CD4-positive, alpha-beta memory T cell (primary cell): Measurements from ENCODE around the gene TCF7L1. TPM values are rescaled to one million over a fixed set of nuclear protein-coding genes. Genes with fewer than 3 reads are reported as not detected.
"Not testable (repeated sequence)": the region's sequence is repeated elsewhere in the genome, so short reads cannot be mapped to it uniquely, and the experiment has no call there.

Source experiments
- CTCF ChIA-PET: fragments of 350-600 bp; sonication (Branson Sonifier 250); formaldehyde crosslinking; loops from one replicate; lab custom pipeline; 2021; ENCODE audit warnings: inconsistent platforms; ENCODE audit not compliant: partially characterized antibody; lab: Charles Lee
- POLR2A ChIA-PET: fragments of 350-600 bp; sonication (Branson Sonifier 250); formaldehyde crosslinking; loops from one replicate; lab custom pipeline; 2021; ENCODE audit not compliant: partially characterized antibody; lab: Charles Lee
- DNase-seq, 5 donors: peaks; one replicate each; pipeline versions ENCODE4 v3.0.0 to v3.0.0-alpha.2; 2020 to 2022; ENCODE audit warnings: mixed read lengths in 1 of 5
- H3K27ac ChIP-seq: one replicate; pipeline ENCODE4 v1.7.0; 2013; ENCODE audit warnings: low read depth, low read length
- H3K27me3 ChIP-seq: 2 replicates; pipeline ENCODE4 v1.7.0; 2013; ENCODE audit warnings: mild to moderate bottlenecking, low read length, moderate library complexity; ENCODE audit not compliant: insufficient read depth
- H3K36me3 ChIP-seq: 2 replicates; pipeline ENCODE4 v1.7.0; 2013; ENCODE audit warnings: mild to moderate bottlenecking, low read length, moderate library complexity; ENCODE audit not compliant: insufficient read depth
- H3K4me1 ChIP-seq: 2 replicates; pipeline ENCODE4 v1.7.0; 2013; ENCODE audit warnings: mild to moderate bottlenecking, low read length, moderate library complexity; ENCODE audit not compliant: insufficient read depth
- H3K4me3 ChIP-seq, 2 donors: one replicate each; pipeline ENCODE4 v1.7.0; 2013; ENCODE audit warnings: low read length in 2 of 2, mild to moderate bottlenecking in 1 of 2
- H3K9me3 ChIP-seq, 2 donors: one replicate each; pipeline ENCODE4 v1.7.0; 2013; ENCODE audit warnings: low read length in 2 of 2, control low read depth in 1 of 2; ENCODE audit not compliant: control insufficient read depth in 1 of 2
- H3K27ac Mint-ChIP-seq, 7 donors: one replicate each; pipeline ENCODE4 v1.8.0; 2020 to 2021; ENCODE audit warnings: mixed read lengths in 7 of 7, mild to moderate bottlenecking in 6 of 7, inconsistent platforms in 3 of 7, moderate library complexity in 3 of 7
- H3K27me3 Mint-ChIP-seq, 2 donors: one replicate each; pipeline ENCODE4 v1.8.0; 2020 to 2021; ENCODE audit warnings: mixed read lengths in 2 of 2
- H3K36me3 Mint-ChIP-seq, 2 donors: one replicate each; pipeline ENCODE4 v1.8.0; 2020 to 2021; ENCODE audit warnings: mixed read lengths in 2 of 2, inconsistent platforms in 1 of 2, mild to moderate bottlenecking in 1 of 2
- H3K4me1 Mint-ChIP-seq, 4 donors: one replicate each; pipeline ENCODE4 v1.8.0; 2020 to 2021; ENCODE audit warnings: mixed read lengths in 4 of 4, mild to moderate bottlenecking in 1 of 4
- H3K4me3 Mint-ChIP-seq, 8 donors: one replicate each; pipeline ENCODE4 v1.8.0; 2020 to 2021; ENCODE audit warnings: mixed read lengths in 8 of 8, mild to moderate bottlenecking in 7 of 8, moderate library complexity in 6 of 8, inconsistent platforms in 3 of 8
- H3K9me3 Mint-ChIP-seq, 8 donors: one replicate each; pipeline ENCODE4 v1.8.0; 2020 to 2021; ENCODE audit warnings: mixed read lengths in 8 of 8, mild to moderate bottlenecking in 5 of 8, inconsistent platforms in 3 of 8, moderate library complexity in 1 of 8
- intact Hi-C: fragments of 100-400 bp; cut with micrococcal nuclease; formaldehyde crosslinking; loops from one replicate; pipeline ENCODE4 v1.15.1; 2023
- polyA plus RNA-seq, 2 donors: library from polyadenylated mRNA; unstranded; fragments of 300-500 nt; fragmentation: Illumina TruSeq; gene quantifications; one replicate each; pipeline ENCODE4 v1.2.3, GENCODE V29; 2021
- total RNA-seq, 2 experiments: library from RNA; stranded (reverse); gene quantifications; one replicate each; pipeline ENCODE4 v1.2.3, GENCODE V29; 2021

TCF7L1 gene
- total and polyA plus RNA-seq, 4 experiments from 2014 or later, result 0.06 TPM; not detected in 3

GRCh38 chr2:85195956-85196355 is 62.8 kb downstream of the TCF7L1 start:
- Histone ChIP-seq H3K27ac (no peak overlapping the region), H3K27me3 (no peaks in the 10 kb centered on the region), H3K4me3 (no peak overlapping the region), H3K9me3 (no peaks in the 10 kb centered on the region), H3K4me1 (no peaks in the 10 kb centered on the region), H3K36me3 (no peaks in the 10 kb centered on the region)
- CTCF ChIA-PET, result no interaction called here
- intact Hi-C loops, result no loop called here
- POLR2A ChIA-PET, result no interaction called here
- H3K9me3 Mint-ChIP-seq, result peaks cover 0 to 4% (median 0%) of the 10 kb centered on the region in 8 donors
- no peaks in the 10 kb centered on the region for H3K36me3 Mint-ChIP-seq
- no peak overlapping the region for H3K4me3 Mint-ChIP-seq
- peaks cover 5 to 6% of the 10 kb centered on the region in 2 donors for H3K27me3 Mint-ChIP-seq
- no peak overlapping the region for H3K27ac Mint-ChIP-seq
- H3K4me1 Mint-ChIP-seq, result no peaks in the 10 kb centered on the region
- DNase-seq, result no peak

GRCh38 chr2:85199698-85200097 is 66.5 kb downstream of the TCF7L1 start:
- Mint-ChIP-seq H3K27ac (peak overlapping the region in 1 of 7 donors; percentile 16), H3K4me3 (no peak overlapping the region), H3K27me3 (peaks cover 6% of the 10 kb centered on the region in 2 donors), H3K36me3 (no peaks in the 10 kb centered on the region), H3K9me3 (no peaks in the 10 kb centered on the region), H3K4me1 (no peaks in the 10 kb centered on the region)
- DNase-seq, result no peak
- no peak overlapping the region for H3K27ac ChIP-seq
- H3K4me1 ChIP-seq, result no peaks in the 10 kb centered on the region
- H3K4me3 ChIP-seq, result no peak overlapping the region
- ChIA-PET CTCF (interaction anchor here (0.5 kb wide), 1 partner anchor 1185 kb away, joined by 3 read pairs; no protein-coding TSS in a partner anchor), POLR2A (no interaction called here)
- intact Hi-C loops, result no loop called here
- no peaks in the 10 kb centered on the region for H3K27me3 ChIP-seq
- no peaks in the 10 kb centered on the region for H3K9me3 ChIP-seq
- H3K36me3 ChIP-seq, result no peaks in the 10 kb centered on the region

- Histone ChIP-seq H3K27ac (no peak overlapping the region), H3K4me3 (no peak overlapping the region), H3K4me1 (no peaks in the 10 kb centered on the region), H3K27me3 (no peaks in the 10 kb centered on the region), H3K36me3 (no peaks in the 10 kb centered on the region), H3K9me3 (no peaks in the 10 kb centered on the region)
- CTCF ChIA-PET, result no interaction called here
- POLR2A ChIA-PET, result no interaction called here
- no peak overlapping the region for H3K4me3 Mint-ChIP-seq
- no peaks in the 10 kb centered on the region for H3K9me3 Mint-ChIP-seq
- H3K36me3 Mint-ChIP-seq, result no peaks in the 10 kb centered on the region
- peaks cover 15 to 39% of the 10 kb centered on the region in 2 donors for H3K27me3 Mint-ChIP-seq
- intact Hi-C loops, result no loop called here
- DNase-seq, result no peak
- H3K27ac Mint-ChIP-seq, result no peak overlapping the region
- H3K4me1 Mint-ChIP-seq, result no peaks in the 10 kb centered on the region
These were observed 76.7 kb downstream of the TCF7L1 start for GRCh38 chr2:85209887-85210286.

- H3K4me1 ChIP-seq, result no peaks in the 10 kb centered on the region
These were observed 77.3 kb downstream of the TCF7L1 start for GRCh38 chr2:85210511-85210910.

GRCh38 chr2:85211606-85212005 is 78.4 kb downstream of the TCF7L1 start:
- peaks cover 18 to 52% of the 10 kb centered on the region in 2 donors for H3K27me3 Mint-ChIP-seq
- DNase-seq, H3K27ac Mint-ChIP-seq, H3K27ac ChIP-seq, H3K4me1 Mint-ChIP-seq, H3K36me3 ChIP-seq, H3K36me3 Mint-ChIP-seq, H3K27me3 ChIP-seq, H3K9me3 Mint-ChIP-seq, H3K4me3 ChIP-seq, H3K4me1 ChIP-seq, H3K9me3 ChIP-seq, POLR2A ChIA-PET, intact Hi-C loops, H3K4me3 Mint-ChIP-seq: not testable (repeated sequence)
- CTCF ChIA-PET, result interaction anchor here (1.2 to 1.5 kb wide), 2 partner anchors 9 to 10 kb away, joined by 3 to 5 read pairs; no protein-coding TSS in a partner anchor

More at GRCh38 chr2:85210511-85210910, 77.3 kb downstream of the TCF7L1 start:
- no peaks in the 10 kb centered on the region for H3K27me3 ChIP-seq
- Mint-ChIP-seq H3K9me3 (no peaks in the 10 kb centered on the region), H3K36me3 (no peaks in the 10 kb centered on the region), H3K27me3 (peaks cover 15 to 42% of the 10 kb centered on the region in 2 donors), H3K4me3 (no peak overlapping the region), H3K4me1 (no peaks in the 10 kb centered on the region), H3K27ac (no peak overlapping the region)
- intact Hi-C loops, result no loop called here
- H3K27ac ChIP-seq, result no peak overlapping the region
- POLR2A ChIA-PET, result no interaction called here
- no peak for DNase-seq
- no peak overlapping the region for H3K4me3 ChIP-seq
- H3K36me3 ChIP-seq, result no peaks in the 10 kb centered on the region
- H3K9me3 ChIP-seq, result no peaks in the 10 kb centered on the region
- CTCF ChIA-PET, result interaction anchor here (1.5 kb wide), 1 partner anchor 10 kb away, joined by 5 read pairs; no protein-coding TSS in a partner anchor

GRCh38 chr2:85212841-85213240 is 79.6 kb downstream of the TCF7L1 start:
- H3K4me1 ChIP-seq, result no peaks in the 10 kb centered on the region
- intact Hi-C loops, result no loop called here
- H3K27me3 ChIP-seq, result no peaks in the 10 kb centered on the region
- H3K27ac ChIP-seq, result no peak overlapping the region
- Mint-ChIP-seq H3K27ac (no peak overlapping the region), H3K27me3 (peaks cover 20 to 52% of the 10 kb centered on the region in 2 donors), H3K4me1 (no peaks in the 10 kb centered on the region), H3K9me3 (no peaks in the 10 kb centered on the region), H3K4me3 (no peak overlapping the region), H3K36me3 (no peaks in the 10 kb centered on the region)
- no peaks in the 10 kb centered on the region for H3K36me3 ChIP-seq
- CTCF ChIA-PET, result no interaction called here
- POLR2A ChIA-PET, result no interaction called here
- no peaks in the 10 kb centered on the region for H3K9me3 ChIP-seq
- no peak for DNase-seq
- no peak overlapping the region for H3K4me3 ChIP-seq

- H3K9me3 Mint-ChIP-seq, result no peaks in the 10 kb centered on the region
- no peak overlapping the region for H3K4me3 Mint-ChIP-seq
- POLR2A ChIA-PET, result no interaction called here
- H3K4me1 Mint-ChIP-seq, result no peaks in the 10 kb centered on the region
- H3K27ac Mint-ChIP-seq, result no peak overlapping the region
- H3K36me3 Mint-ChIP-seq, result no peaks in the 10 kb centered on the region
- Histone ChIP-seq H3K9me3 (no peaks in the 10 kb centered on the region), H3K4me3 (no peak overlapping the region), H3K36me3 (no peaks in the 10 kb centered on the region), H3K4me1 (no peaks in the 10 kb centered on the region), H3K27ac (no peak overlapping the region), H3K27me3 (no peaks in the 10 kb centered on the region)
- CTCF ChIA-PET, result no interaction called here
- intact Hi-C loops, result no loop called here
- DNase-seq, result no peak
- H3K27me3 Mint-ChIP-seq, result peaks cover 17 to 49% of the 10 kb centered on the region in 2 donors
These were observed 80.2 kb downstream of the TCF7L1 start for GRCh38 chr2:85213404-85213803.
